AG08395 (cell line): ENCODE results near the gene CRABP2.

Source experiments
- DNase-seq: peaks from one replicate; pipeline ENCODE4 v3.0.0; 2012; ENCODE audit warnings: mixed read lengths, low spot score

Gene CRABP2

DNA sequence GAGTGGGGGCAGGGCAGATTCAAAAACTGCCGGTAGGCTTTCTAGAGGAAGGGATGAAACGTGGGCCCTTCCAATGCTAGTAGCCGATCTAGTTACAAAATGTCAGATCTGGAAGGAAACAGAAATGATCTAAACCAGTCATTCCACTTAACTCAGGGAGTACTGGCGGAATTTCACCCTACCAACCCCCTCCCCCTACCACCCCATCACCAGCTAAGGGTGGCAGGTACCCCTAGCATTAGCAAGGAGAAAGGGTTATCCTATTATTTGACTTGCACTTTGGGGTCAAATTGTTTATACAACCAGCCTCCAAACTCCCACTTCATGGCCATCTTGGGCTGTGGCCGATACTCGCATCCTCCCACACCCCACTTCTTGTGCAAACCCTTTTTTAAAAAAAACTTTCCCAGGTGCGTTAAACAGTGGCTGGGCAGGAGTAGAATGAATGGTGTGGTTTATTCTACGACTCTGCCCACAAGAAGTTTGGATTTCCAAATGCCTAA, 36.1 kb upstream of the CRABP2 start:
- DNase-seq: no peak

DNA sequence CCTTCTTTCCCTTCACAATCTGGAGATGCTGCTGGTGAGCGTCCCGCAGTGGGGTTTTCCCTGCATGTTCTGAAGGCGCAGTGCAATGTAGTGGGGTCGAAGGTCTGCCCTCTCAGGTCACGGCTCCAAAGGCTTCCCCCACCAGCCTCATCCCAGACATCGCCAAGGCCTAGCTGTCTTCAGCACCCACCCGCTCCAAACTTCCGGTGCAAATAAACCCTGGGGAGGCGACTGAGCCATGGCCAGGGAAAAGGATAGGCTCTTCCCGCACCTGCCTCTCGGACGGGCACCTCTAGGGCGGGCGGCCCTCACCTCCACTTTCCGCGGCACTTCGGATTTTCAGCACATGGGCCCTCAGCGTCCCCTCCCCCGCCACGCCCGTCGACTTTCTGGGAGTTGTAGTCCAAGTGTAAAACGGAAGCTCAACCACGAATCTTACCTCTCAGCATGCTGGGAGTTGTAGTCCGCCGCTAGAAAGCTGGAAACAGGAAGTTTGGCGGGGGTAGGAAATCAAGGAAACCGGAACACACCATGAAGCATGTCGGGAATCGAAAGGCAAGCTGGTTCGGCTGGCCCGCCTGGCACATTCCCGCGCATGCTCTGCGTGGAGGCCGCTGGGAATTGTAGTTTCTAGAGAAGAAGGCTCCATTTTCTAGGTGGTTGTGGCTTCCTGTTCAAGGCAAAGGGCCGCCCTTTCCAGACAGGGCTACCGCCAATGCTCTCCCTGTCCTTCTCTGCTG, 35.5 kb upstream of the CRABP2 start, which contains the start of gene MRPL24:
TSS of gene MRPL24 (minus strand) at position 348 of the 740 bp plus-strand sequence. CDS start 2,384 bp downstream, outside the sequence.
- DNase-seq: peak; percentile 97

DNA sequence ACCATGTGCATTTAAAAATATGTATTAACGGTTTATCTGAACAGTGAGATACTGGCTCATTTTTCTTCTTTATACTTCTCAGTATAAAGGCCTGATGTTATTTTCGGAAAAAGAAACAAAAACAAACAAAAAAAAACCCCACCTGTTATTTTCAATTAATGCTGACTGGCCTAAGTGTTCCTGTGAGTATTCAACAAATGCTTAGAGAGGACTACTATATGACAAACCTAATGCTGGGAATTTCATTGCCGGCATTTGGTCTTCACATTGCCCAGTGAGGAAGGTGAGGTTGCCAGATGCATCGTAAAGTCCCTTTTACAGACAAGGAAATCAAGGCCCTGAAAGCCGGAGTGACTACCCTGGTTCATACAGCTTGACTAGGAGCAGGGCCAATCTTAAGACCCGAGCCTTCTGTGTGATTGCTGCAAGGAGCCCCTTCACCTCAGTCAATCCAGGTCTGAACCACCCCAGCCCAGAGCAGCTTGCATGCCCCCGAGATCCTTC, 34.9 kb upstream of the CRABP2 start:
- DNase-seq: no peak

DNA sequence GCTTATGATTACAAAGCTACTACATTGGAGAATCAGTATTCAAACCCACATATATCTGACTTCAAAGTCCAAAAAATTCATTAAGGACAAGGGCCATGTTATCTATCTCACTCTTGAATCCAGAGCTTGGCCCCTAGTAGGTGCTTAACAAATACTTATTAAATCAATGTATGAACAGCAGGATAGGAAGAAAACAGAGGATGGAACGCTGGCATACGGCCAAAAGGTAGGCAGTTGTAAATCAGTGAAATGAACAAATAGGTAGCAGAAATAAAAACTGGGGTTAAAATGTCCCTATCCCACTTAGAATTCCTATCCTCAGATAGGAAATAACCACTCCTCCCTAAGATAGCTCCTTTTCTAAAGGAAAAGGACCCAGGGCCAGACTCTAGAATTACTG, 33.5 kb upstream of the CRABP2 start:
- no peak for DNase-seq

DNA sequence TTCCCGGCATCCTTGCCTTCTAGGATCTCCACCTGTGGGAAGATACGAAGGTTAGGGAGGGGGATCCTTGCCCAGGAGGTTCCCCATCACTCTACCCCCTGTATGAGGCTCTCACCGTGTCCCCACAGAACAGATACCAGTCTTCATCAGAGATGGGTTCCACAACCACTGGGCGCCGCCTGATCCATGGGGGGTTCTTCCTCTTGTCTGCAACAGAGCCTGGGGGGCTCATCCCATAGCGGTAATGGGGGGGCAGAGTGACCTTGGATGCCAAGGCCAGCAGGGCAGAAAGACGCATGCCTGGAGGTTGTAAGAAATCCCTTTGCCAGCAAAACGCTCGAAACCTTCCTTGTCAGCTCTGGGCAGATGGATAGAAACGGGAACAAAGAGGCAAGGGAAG, 33.0 kb upstream of the CRABP2 start:
- no peak for DNase-seq

DNA sequence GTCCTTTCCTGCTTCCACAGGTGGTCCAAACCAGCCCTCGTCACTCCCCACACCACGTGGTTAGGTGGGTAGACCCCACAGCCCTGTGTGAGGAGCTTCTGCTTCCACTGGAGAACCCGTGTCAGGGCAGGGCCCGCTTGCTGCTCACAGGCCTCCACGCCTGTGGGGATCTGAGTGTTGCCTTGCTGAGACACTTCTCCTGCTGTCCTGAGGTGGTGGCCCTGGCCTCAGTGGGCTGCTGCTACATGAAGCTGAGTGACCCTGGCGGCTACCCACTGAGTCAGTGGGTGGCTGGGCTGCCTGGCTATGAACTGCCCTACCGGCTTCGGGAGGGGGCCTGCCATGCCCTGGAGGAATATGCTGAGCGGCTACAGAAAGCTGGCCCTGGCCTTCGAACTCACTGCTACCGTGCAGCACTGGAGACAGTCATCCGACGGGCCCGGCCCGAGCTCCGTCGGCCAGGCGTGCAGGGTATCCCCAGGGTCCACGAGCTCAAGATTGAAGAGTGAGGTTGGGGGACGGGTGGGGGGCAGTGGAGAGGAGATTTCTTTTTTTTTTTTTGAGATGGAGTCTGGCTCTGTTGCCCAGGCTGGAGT, 28.7 kb upstream of the CRABP2 start:
- no peak for DNase-seq

DNA sequence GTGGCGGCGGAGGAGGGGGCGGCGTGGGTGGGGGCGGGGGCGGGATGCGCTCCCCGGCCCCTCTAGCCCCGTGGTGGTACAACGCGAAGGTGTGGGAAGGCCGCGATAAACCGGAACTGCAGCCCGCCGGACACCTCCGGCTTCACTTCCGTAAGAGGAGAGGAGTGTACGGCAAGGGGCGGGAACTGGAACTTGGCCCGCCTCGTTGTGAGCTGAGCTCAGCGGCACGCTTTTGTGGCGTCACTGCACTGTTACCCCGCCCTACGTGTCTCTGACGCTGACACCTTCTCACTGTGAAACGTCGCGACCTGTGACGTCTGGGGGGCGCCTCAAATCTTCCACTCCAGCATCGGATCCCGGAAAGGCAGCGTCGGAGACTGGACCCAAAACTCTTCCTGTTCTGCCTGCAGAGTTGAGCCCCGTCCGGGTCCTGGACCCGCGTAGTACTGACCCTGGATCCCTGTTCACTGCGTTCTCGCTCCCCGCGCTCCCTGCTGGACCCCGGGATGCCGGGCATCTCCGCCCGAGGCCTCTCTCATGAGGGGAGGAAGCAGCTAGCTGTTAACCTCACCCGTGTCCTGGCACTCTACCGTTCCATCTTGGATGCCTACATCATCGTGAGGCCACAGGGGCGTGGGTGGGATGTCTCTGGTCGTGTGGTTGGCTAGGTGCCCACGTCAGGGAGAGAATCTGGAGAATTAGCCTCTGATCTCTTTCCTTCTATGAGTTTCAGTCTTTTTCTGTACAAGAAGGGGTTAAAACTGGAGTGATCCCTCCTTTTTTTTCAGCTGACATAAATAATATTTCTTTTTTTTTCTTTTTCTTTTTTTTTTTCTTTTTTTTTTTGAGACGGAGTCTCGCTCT, 23.4 kb upstream of the CRABP2 start, which contains the start of gene ISG20L2:
TSS of gene ISG20L2 (minus strand) at position 168 of the 864 bp plus-strand sequence. CDS start 1,114 bp downstream, outside the sequence.
- DNase-seq: peak; percentile 95

DNA sequence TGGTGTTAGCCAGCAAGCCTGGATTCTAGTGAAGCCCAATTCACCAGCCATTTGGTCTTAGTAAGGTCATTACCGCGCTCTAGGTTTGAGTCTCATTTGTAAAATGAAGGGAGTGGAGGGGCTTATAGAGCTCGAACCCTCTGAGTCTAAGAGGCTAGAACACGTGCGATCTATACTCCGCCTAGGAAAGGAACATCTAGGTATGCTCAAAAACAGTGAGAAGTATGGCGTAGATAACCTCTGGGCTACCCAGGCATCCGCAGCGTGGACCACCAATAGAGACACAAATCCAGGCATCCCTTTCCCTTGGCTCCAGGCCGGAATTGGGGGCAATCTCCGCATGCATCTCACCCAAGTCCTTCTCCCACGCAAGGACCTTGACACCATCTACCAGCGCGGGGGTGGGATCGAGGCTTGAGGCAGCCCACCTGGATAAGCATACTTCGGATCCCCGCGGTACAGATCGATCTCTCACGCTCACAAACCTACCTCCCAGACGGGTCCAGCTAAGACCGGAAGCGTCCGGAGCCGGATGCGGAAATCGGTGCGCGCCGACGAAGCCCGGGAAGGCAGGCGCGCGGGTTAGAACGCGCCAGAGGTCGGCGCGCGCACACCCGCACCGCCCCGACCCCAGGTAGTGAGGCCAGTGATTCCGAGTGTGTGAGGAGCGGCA, 22.7 kb upstream of the CRABP2 start, which contains the start of gene METTL25B:
TSS of gene METTL25B (plus strand) at position 544 of the 673 bp plus-strand sequence. CDS start 636 bp downstream, outside the sequence.
- peak; percentile 84 for DNase-seq

DNA sequence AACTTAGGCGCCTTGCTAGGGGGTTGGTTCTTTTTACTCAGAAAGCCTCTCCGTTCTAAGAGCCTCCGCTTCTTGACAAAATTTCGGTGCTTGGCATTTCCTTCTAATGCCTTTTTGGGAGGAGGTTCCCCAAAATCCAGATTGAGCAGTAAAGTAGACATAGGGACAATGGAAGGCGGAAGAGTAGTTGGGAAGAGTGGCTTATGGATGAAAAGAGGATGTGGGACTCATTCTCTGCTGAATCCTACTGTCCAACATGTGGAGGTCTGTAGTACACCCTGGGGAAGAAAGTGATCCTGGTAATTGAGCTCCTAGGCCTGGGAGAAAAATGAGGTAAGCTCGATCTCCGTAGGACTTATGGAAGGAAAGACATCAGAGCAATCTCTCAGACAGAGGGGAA, 22.1 kb upstream of the CRABP2 start:
- no peak for DNase-seq

DNA sequence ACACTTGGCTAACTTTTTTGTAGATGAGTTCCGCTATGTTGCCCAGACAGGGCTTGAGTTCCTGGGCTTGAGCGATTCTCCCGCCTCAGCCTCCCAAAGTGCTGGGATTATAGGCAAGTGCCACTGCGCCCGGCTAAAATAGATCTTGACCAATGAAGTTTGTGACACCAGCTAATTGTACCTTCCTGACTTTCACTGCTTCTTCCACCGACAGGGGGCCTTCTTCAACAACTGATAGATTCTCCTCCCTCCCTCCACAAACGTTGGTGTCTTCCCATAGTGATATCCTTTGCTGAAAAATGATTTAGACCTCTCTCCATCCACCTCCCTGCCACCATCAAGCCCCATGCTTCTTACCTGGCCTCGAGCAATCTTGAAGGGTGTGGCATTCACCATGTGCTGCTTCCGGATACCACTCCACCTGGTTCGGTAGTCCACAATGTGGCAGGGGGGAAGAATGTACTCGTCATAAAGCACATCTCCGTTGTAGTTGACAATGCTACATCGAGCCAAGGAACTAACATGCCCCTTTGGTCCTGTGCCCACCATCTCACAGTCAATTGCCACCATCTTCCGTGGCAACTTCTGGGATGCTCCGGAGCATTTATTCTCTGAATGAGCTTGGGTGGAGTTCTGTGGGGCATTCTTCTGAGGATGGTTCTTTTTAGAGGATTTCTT, 21.3 kb upstream of the CRABP2 start:
- peak; percentile 75 for DNase-seq

DNA sequence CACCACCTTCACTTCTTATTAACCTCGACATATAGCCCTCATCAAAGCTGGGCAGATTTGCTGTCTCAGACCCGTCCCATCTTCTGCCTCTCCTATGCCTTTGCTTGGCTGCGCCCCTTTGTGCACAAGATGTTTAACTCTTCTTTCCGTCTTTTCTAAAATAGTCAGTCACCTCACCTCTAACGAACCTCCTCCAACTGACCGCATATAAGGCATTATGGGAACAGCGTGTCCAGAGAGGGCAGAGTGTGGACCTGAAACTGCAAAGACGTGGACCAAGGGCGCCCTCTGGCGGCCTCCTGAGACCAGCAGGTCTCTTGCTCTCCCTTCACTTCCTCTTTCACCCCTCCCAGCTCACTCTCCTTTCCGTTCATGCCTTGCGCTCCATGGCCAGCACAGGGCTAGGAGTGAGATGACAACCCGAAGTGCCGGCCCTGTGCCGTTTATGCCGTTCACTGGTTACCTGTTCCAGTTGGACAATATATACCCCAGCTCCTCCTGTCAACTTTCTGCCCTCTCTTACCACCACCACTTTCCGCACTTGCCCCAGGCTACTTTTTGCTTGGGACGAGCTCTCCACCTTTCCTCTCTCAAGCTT, 20.4 kb upstream of the CRABP2 start:
- peak; percentile 89 for DNase-seq

DNA sequence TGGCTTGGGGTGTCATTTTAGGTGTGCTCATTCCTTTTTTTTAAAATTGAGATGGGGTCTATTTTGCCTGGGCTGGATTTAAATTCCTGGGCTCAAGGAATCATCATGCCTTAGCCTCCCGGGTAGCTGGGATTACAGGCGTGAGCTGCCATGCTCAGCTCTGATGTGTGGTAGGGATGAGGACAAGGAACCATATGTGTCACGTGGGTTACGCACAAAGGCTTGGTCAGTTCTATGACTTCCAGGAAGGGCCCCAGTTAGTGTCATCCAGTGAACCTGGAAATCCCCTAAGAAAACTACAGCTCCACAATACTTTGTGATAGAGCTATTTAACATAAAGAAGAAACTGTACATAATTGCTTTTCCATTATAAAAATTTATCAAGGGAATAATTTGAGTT, 16.2 kb upstream of the CRABP2 start:
- DNase-seq: no peak

DNA sequence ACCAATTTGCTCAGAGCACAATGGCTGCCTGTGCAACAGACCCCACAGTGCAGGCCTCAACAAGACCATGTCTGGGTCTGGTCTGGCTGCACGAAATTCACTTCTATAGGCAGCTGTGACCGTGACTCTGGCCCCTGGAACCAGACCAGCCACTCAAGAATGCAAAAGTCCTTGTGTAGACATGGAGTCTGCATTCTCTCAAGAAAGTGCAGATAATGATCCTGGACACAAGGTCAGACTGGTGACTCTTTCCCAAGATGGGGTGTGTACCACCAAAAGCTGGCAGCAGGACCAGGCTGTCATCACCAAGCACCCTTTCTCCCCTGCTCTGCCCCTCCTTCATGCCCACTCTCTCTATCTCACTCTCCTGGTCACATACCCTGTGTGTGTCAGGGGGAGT, 15.7 kb upstream of the CRABP2 start:
- no peak for DNase-seq

DNA sequence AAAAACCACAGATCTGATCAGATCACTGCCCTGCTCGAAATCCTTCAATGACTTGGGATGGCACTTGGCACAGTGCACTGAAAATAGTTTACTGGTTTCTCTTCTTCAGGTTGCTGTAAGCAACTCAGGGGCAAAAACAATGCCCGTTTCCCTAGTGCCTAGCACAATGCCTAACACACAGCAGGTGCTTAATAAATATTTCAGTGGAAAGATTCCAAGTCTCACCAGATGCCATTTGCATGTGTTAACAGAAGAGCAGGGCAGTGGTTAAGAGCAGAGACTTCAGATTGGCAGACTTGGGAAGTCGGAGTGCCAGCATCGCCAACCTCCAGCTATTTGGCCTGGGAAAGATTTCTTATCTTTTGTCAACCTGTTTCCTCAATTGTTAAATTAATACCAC, 12.0 kb upstream of the CRABP2 start:
- no peak for DNase-seq

DNA sequence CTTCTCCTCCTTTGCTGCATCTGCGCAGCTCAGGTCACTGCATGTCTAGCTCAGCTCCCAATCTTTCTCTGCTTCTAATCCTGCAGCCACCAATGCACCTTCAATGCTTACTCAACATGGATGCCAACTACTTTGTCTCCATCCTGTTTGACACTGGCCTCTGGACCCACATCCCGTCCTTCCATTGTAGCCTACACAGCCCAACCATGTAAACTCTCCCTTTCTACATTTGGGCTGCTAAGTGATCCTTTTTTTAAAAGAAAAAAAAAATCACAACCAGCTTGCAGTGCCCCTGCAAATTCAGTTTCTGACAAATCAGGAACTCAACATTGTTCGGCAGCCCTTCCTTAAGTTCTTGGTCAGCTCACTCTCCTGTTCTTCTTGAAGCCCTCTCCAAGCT, 9.4 kb upstream of the CRABP2 start:
- no peak for DNase-seq

DNA sequence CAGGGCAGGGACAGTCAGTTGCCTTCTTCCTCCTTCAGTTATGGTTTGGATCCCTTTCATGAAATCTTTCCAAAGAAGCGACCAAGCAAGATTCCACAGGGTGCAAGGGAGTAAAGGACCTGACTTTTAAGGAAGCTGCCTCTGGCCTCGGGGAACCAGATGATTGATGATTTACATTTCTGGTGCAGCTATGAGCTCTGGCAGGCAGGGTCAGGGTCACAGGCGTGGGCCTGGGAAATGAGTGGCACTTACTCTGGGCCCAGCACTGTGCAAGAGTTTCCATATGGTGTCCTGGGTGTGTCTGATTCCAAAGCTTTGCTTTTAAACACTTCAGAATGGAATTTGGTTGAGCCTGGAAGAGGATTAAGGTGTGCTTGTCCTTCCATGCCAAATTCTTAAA, 7.2 kb upstream of the CRABP2 start:
- no peak for DNase-seq

DNA sequence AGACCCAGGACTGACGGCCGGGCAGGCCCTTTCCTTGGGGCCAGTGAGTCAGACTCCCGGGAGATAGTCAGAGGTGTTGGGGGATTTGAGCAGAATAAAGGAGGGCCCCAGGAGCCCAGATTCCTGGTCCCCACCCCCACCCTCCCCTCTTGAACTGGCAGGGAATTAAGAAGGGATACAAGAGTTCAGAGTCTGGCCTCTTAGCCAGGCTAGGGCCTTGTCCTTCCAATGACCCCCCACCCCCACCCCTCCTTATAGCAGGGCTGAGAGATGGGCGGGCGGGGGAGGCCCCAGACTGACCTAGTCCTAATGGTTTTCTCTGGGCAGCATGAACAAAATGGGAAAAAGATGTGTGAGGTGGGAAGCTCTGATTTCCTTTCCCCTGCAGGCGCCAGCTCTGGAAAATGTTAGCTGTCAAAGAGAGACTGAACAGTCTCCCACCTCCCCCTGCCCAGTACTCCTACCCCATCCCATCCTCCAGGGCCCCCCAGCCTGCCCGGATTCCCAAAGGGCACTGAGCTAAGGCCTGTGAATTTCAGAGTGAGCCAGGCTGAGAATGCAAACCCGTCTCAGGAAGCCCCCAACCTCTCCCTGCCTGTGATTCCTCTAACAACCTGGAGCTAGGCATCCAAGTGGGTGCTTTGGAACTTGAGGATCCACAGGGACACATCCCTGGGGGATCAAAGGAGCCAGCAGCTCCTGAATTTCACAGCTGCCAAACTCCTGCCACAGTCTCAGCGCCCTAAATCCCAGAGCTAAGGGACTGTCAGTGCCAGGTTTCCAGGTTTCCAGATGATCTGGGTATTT, 5.8 kb upstream of the CRABP2 start:
- DNase-seq: no peak

DNA sequence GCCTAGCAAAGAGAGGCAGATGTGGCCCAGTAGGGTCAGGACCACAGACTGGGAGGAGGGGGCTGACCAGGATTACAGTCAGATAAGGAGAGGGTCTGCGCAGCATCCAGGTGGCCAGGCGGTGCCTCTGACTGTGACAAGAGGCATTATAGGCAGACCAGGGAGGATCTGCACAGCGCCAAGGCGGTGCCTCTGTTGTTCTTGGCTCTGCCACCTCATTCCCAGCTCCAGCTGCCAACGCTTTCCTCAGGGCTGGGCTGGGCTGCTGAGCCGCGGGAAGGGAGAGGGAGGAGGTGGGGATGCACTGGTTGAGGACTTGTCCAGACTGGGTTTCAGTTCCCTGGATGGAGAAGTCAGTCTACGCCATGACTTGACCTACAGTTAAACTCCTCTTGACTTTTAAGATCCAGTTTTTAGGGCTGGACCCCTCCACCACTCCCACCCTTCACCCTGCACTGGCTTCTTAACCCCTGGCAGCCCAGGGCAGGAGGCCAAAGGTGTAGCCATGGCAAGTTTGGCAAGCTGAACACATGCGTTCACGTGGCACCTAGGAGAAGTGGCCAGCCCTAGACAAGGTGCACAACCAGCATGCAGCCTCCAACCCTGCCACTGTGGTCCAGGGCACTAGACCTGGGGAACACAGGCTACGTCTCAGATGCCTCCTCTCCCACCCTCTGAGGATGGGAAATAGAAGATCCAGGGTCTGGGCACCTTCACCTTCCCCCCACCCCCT, 4.5 kb upstream of the CRABP2 start:
- peak; percentile 91 for DNase-seq

DNA sequence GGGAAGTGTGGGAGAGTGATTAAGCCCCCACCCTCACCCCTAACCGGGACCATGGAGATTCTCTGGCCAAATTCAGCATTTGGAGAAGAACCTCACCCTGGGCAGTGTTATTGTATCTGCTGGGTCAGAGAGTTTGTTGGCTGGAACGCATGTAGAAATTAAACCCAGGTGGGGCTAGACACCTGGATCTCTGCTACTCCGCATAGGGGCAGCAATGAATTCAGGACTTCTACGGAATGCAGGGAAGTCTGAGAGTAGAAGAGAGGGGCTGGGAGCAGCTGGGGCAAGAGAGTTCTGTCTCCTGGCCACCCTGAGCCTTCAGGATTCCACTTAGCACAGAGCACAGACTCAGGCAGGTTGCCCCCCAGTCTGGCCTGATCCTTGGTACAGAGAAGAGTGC, 3.6 kb upstream of the CRABP2 start:
- DNase-seq: no peak
